SK-N-SH (cell line): ENCODE data around the gene PPIC. TPM values are rescaled to one million over a fixed set of nuclear protein-coding genes. Genes with fewer than 3 reads are reported as not detected.
"Not testable (repeated sequence)": the region's sequence is repeated elsewhere in the genome, so short reads cannot be mapped to it uniquely, and the experiment has no call there.

ENCODE experiments used
- CTCF ChIA-PET: fragments of 300-600, 350-600 bp; formaldehyde crosslinking; extraction: SDS; loops from one replicate; lab custom pipeline; 2021; lab: Yijun Ruan, JAX
- POLR2A ChIA-PET: fragments of 350-600 bp; sonication (Branson Sonifier 250); formaldehyde crosslinking; extraction: SDS; loops from one replicate; lab custom pipeline; 2020; ENCODE audit warnings: antibody characterized with exemption, inconsistent platforms; lab: Yijun Ruan, JAX
- DNase-seq: peaks from one replicate; pipeline ENCODE4 v3.0.0; 2012
- H2AFZ ChIP-seq: fragments of 200-600 bp; sonication (generic); 2 replicates; pipeline ENCODE4 v1.8.1; 2016; ENCODE audit warnings: antibody characterized with exemption, mild to moderate bottlenecking, low read depth
- H3F3A ChIP-seq: fragments of 200-600 bp; sonication (generic); replicated peaks from 2 replicates; pipeline ENCODE3; 2016; ENCODE audit warnings: antibody characterized with exemption, mild to moderate bottlenecking; ENCODE audit not compliant: insufficient read depth
- H3K27ac ChIP-seq, 2 experiments: fragments of 200-500 bp in 1 of 2; fragments of 200-600 bp in 1 of 2; sonication (Bioruptor generic) in 1 of 2; sonication (generic), shearing (Covaris generic) in 1 of 2; 2 replicates each; pipeline versions ENCODE4 v1.5.1 to v1.6.1; 2014 to 2016; ENCODE audit warnings: low read depth in 2 of 2, inconsistent platforms in 1 of 2, low read length in 1 of 2, mild to moderate bottlenecking in 1 of 2, mixed read lengths in 1 of 2
- H3K27me3 ChIP-seq: fragments of 200-600 bp; sonication (generic), shearing (Covaris generic); 2 replicates; pipeline ENCODE4 v1.6.1; 2016; ENCODE audit warnings: mixed run types; ENCODE audit not compliant: insufficient read depth
- H3K36me3 ChIP-seq, 2 experiments: fragments of 200-500 bp in 1 of 2; fragments of 200-600 bp in 1 of 2; sonication (Bioruptor generic) in 1 of 2; sonication (generic) in 1 of 2; replicated peaks in 1 of 2; 2 replicates each; pipeline versions ENCODE3 to v1.5.1; 2014 to 2016; ENCODE audit warnings: low read length in 1 of 2, mild to moderate bottlenecking in 1 of 2; ENCODE audit not compliant: insufficient read depth in 2 of 2, control insufficient read depth in 1 of 2
- H3K4me1 ChIP-seq, 2 experiments: fragments of 200-500 bp in 1 of 2; fragments of 200-600 bp in 1 of 2; sonication (Bioruptor generic) in 1 of 2; sonication (generic), shearing (Covaris generic) in 1 of 2; 2 replicates each; pipeline versions ENCODE4 v1.5.1 to v1.6.1; 2014 to 2016; ENCODE audit warnings: low read depth in 1 of 2, low read length in 1 of 2, mixed run types in 1 of 2; ENCODE audit not compliant: insufficient read depth in 2 of 2, control insufficient read depth in 1 of 2
- H3K4me2 ChIP-seq: fragments of 200-600 bp; sonication (generic), shearing (Covaris generic); 2 replicates; pipeline ENCODE4 v1.6.1; 2017; ENCODE audit warnings: mixed run types
- H3K4me3 ChIP-seq, 2 experiments: fragments of 200-500 bp in 1 of 2; fragments of 200-600 bp in 1 of 2; sonication (Bioruptor generic) in 1 of 2; sonication (generic), shearing (Covaris generic) in 1 of 2; 2 replicates each; pipeline versions ENCODE4 v1.5.1 to v1.8.1; 2014 to 2016; ENCODE audit warnings: low read depth in 2 of 2, inconsistent platforms in 1 of 2, low read length in 1 of 2, mild to moderate bottlenecking in 1 of 2, mixed read lengths in 1 of 2, moderate library complexity in 1 of 2
- H3K79me2 ChIP-seq: fragments of 200-600 bp; sonication (generic); 2 replicates; pipeline ENCODE4 v1.8.1; 2017; ENCODE audit warnings: mild to moderate bottlenecking; ENCODE audit not compliant: insufficient read depth
- H3K9ac ChIP-seq: fragments of 200-600 bp; sonication (generic); 2 replicates; pipeline ENCODE4 v1.6.1; 2017; ENCODE audit warnings: mixed run types
- H3K9me2 ChIP-seq: fragments of 200-600 bp; sonication (generic); 2 replicates; pipeline ENCODE4 v1.6.1; 2017; ENCODE audit warnings: mixed run types
- H3K9me3 ChIP-seq: fragments of 200-600 bp; sonication (generic); 2 replicates; pipeline ENCODE4 v1.6.1; 2017; ENCODE audit warnings: mixed run types, mild to moderate bottlenecking, moderate library complexity
- H4K20me1 ChIP-seq: fragments of 200-600 bp; sonication (generic); 2 replicates; pipeline ENCODE4 v1.6.1; 2017; ENCODE audit warnings: mild to moderate bottlenecking, mixed run types; ENCODE audit not compliant: insufficient read depth
- MXI1 ChIP-seq: IDR thresholded peaks from 2 replicates; pipeline ENCODE4 v1.6.1; 2012; ENCODE audit warnings: mild to moderate bottlenecking, low read depth, low read length, improper control_type of control experiment
- ZBTB33 ChIP-seq: IDR thresholded peaks from 2 replicates; pipeline ENCODE4 v1.4.0; 2012; ENCODE audit warnings: low read depth, borderline replicate concordance
- WGBS: methylation state at CpG from one replicate; pipeline ENCODE4 v1.1.6; 2017; ENCODE audit warnings: low lambda C conversion rate; 5-methylcytosine and 5-hydroxymethylcytosine counted together
- polyA plus RNA-seq, 3 experiments: library from polyadenylated mRNA; depleted of rRNA; stranded (reverse); fragments of >200 nt; gene quantifications; 2 replicates each; pipeline ENCODE4 v1.2.3, GENCODE V29; 2012
- small RNA-seq, 7 experiments: library from RNA; depleted of rRNA; stranded (forward); fragments of <200 nt; gene quantifications; one replicate each; pipeline ENCODE3, GENCODE V24; 2012

The PPIC gene
- polyA plus RNA-seq, 1 of the 3 experiments (the other 2 are of a cell fraction), result 55.1 TPM

- TF ChIP-seq MXI1, result no peak
- TF ChIP-seq ZBTB33, result no peak
Observed at GRCh38 chr5:122977319-122977718, 59.2 kb downstream of the PPIC start (continued).

- H4K20me1 ChIP-seq, CTCF ChIA-PET: not testable (repeated sequence)
Observed at GRCh38 chr5:122974251-122974650, 62.3 kb downstream of the PPIC start.

DNA sequence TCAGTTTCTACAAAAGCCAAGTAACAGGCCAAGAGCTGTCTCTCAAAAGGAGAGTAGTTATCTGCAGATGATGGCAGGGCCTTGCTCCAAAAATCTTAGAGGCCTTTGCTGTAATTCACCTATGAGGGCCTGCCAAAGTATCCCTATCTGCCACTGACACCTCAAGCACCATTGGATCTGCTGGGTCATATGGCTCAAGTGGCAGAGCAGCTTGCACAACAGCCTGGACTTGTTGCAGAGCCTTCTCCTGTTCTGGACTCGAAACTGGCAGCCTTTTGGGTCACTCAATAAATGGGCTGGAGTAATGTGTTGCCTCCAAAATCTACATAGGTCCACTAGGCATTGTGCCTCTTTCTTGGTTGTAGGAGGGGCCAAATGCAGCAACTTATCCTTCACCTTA is 62.8 kb downstream of the PPIC start:
- POLR2A ChIA-PET, result not testable (repeated sequence)

More at GRCh38 chr5:122974251-122974650, 62.3 kb downstream of the PPIC start:
- H3K9ac ChIP-seq, H3K9me3 ChIP-seq, H3K27ac ChIP-seq, H3K27me3 ChIP-seq, H2AFZ ChIP-seq, H3K36me3 ChIP-seq, DNase-seq, H3K4me1 ChIP-seq, POLR2A ChIA-PET, H3F3A ChIP-seq, H3K4me3 ChIP-seq, H3K79me2 ChIP-seq, H3K4me2 ChIP-seq, H3K9me2 ChIP-seq: not testable (repeated sequence)
- WGBS, result 86% methylated on average over 3 of the region's 3 CpGs

More for the DNA sequence above, 62.8 kb downstream of the PPIC start:
- WGBS, result 90% methylated on average over 1 of the region's 1 CpG
- H3K4me2 ChIP-seq, CTCF ChIA-PET, H3K4me1 ChIP-seq, H3K79me2 ChIP-seq, H3K9me2 ChIP-seq, H3F3A ChIP-seq, H3K36me3 ChIP-seq, H4K20me1 ChIP-seq, DNase-seq, H3K27ac ChIP-seq, H3K9ac ChIP-seq, H2AFZ ChIP-seq, H3K4me3 ChIP-seq, H3K9me3 ChIP-seq, H3K27me3 ChIP-seq: not testable (repeated sequence)

Small RNA genes within 50 kb of the gene (small RNA-seq; reads per million reads assigned to genes)
- gene RN7SL689P (0 to 1.1 (median 0) reads per million in 7 experiments), gene RN7SL711P (0 reads per million in 7 experiments)

Other genes starting within 250 kb of the PPIC start
- gene SNX24, start 191.1 kb downstream of the PPIC start, polyA plus RNA-seq (2012; rRNA removed), result 8.2 and 9.9 TPM in 2 replicates
- 0.10 and 0.21 TPM in 2 replicates for gene PRDM6, start 52.5 kb upstream of the PPIC start, polyA plus RNA-seq (2012; rRNA removed)